ENCODE data around the gene CFAP61. TPM values are rescaled to one million over a fixed set of nuclear protein-coding genes. Genes with fewer than 3 reads are reported as not detected.

The CFAP61 gene
- total RNA-seq, 1 experiment from 2014 or later, result not detected

- H3K9me2 ChIP-seq (replicated peaks; ENCODE audit: low read length), result no peaks in the 10 kb centered on the region
- H3K4me2 ChIP-seq (ENCODE audit: low read length), result no peak overlapping the region
- CTCF ChIA-PET, result no interaction called here
- H3K79me2 ChIP-seq (ENCODE audit: low read length), result no peaks in the 10 kb centered on the region
- DNase-seq (no peak), ATAC-seq (no peak)
- no TSS peak for BruUV-seq (replicated peaks)
- 0 out of 2 replicates have a peak, but pooled peaks cover 3% of the 10 kb centered on the region for H3K27me3 ChIP-seq (ENCODE audit: low read length)
- H3K4me3 ChIP-seq (ENCODE audit: low read length), result no peak overlapping the region
- POLR2A ChIA-PET (ENCODE audit: unreplicated experiment), result no interaction called here
- intact Hi-C loops (cut with micrococcal nuclease), result no loop called here
- H3K9me3 ChIP-seq (ENCODE audit: low read length), result no peaks in the 10 kb centered on the region
- no peak overlapping the region for H3K9ac ChIP-seq (ENCODE audit: low read length)
- no peak overlapping the region for H3K27ac ChIP-seq (ENCODE audit: low read length)
- TF ChIP-seq EZH2phosphoT487 (IDR thresholded peaks at IDR 0.05; ENCODE audit: borderline replicate concordance, low read length) (no peak), CTCF (conservative IDR thresholded peaks at IDR 0.05; ENCODE audit: low read depth, low read length) (no peak), EZH2 (IDR thresholded peaks at IDR 0.05; ENCODE audit: low read length, unreplicated experiment) (no peak)
- H2AFZ ChIP-seq (ENCODE audit: low read length), result no peak overlapping the region
- no peaks in the 10 kb centered on the region for H3K4me1 ChIP-seq (ENCODE audit: insufficient read depth, low read length)
- H4K20me1 ChIP-seq (ENCODE audit: low read length), result no peaks in the 10 kb centered on the region
- no peaks in the 10 kb centered on the region for H3K36me3 ChIP-seq (ENCODE audit: low read depth, low read length)
- H3F3A ChIP-seq (ENCODE audit: low read length, unreplicated experiment), result no peaks in the 10 kb centered on the region
Measured at GRCh38 chr20:20188647-20189046, 136.3 kb downstream of the CFAP61 start.

- Histone ChIP-seq H3K4me3 (ENCODE audit: low read length) (no peak overlapping the region), H3K27ac (ENCODE audit: low read length) (no peak overlapping the region), H3K9ac (ENCODE audit: low read length) (no peak overlapping the region), H3F3A (ENCODE audit: low read length, unreplicated experiment) (no peaks in the 10 kb centered on the region), H3K27me3 (ENCODE audit: low read length) (peaks cover 40% of the 10 kb centered on the region), H3K36me3 (ENCODE audit: low read depth, low read length) (no peaks in the 10 kb centered on the region), H3K4me1 (ENCODE audit: insufficient read depth, low read length) (no peaks in the 10 kb centered on the region), H3K9me3 (ENCODE audit: low read length) (no peaks in the 10 kb centered on the region), H3K4me2 (ENCODE audit: low read length) (no peak overlapping the region), H4K20me1 (ENCODE audit: low read length) (no peaks in the 10 kb centered on the region), H2AFZ (ENCODE audit: low read length) (no peak overlapping the region), H3K79me2 (ENCODE audit: low read length) (no peaks in the 10 kb centered on the region), H3K9me2 (replicated peaks; ENCODE audit: low read length) (no peaks in the 10 kb centered on the region)
- CTCF ChIA-PET, result no interaction called here
- TF ChIP-seq EZH2phosphoT487 (IDR thresholded peaks at IDR 0.05; ENCODE audit: borderline replicate concordance, low read length), result no peak
- TF ChIP-seq EZH2 (IDR thresholded peaks at IDR 0.05; ENCODE audit: low read length, unreplicated experiment), result no peak
- TF ChIP-seq CTCF (conservative IDR thresholded peaks at IDR 0.05; ENCODE audit: low read depth, low read length), result no peak
- no TSS peak for BruUV-seq (replicated peaks)
- intact Hi-C loops (cut with micrococcal nuclease), result no loop called here
- POLR2A ChIA-PET (ENCODE audit: unreplicated experiment), result no interaction called here
- DNase-seq (no peak), ATAC-seq (no peak)
Measured at GRCh38 chr20:20192366-20192765, 140.0 kb downstream of the CFAP61 start.

GRCh38 chr20:20195021-20195705 is 142.8 kb downstream of the CFAP61 start:
- POLR2A ChIA-PET (ENCODE audit: unreplicated experiment), result no interaction called here
- H3K9me3 ChIP-seq (ENCODE audit: low read length), result no peaks in the 10 kb centered on the region

More at GRCh38 chr20:20195021-20195705, 142.8 kb downstream of the CFAP61 start:
- intact Hi-C loops (cut with micrococcal nuclease), result no loop called here
- no peak overlapping the region for H2AFZ ChIP-seq (ENCODE audit: low read length)
- no peaks in the 10 kb centered on the region for H3F3A ChIP-seq (ENCODE audit: low read length, unreplicated experiment)
- no peaks in the 10 kb centered on the region for H3K9me2 ChIP-seq (replicated peaks; ENCODE audit: low read length)
- no peaks in the 10 kb centered on the region for H3K36me3 ChIP-seq (ENCODE audit: low read depth, low read length)
- no peaks in the 10 kb centered on the region for H4K20me1 ChIP-seq (ENCODE audit: low read length)
- no peak overlapping the region for H3K4me2 ChIP-seq (ENCODE audit: low read length)
- H3K27me3 ChIP-seq (ENCODE audit: low read length), result peaks cover 67% of the 10 kb centered on the region
- H3K9ac ChIP-seq (ENCODE audit: low read length), result no peak overlapping the region
- DNase-seq, result no peak
- TF ChIP-seq EZH2phosphoT487 (IDR thresholded peaks at IDR 0.05; ENCODE audit: borderline replicate concordance, low read length), result no peak
- TF ChIP-seq EZH2 (IDR thresholded peaks at IDR 0.05; ENCODE audit: low read length, unreplicated experiment), result no peak
- TF ChIP-seq CTCF (conservative IDR thresholded peaks at IDR 0.05; ENCODE audit: low read depth, low read length), result no peak
- BruUV-seq (replicated peaks), result no TSS peak
- CTCF ChIA-PET, result no interaction called here
- H3K79me2 ChIP-seq (ENCODE audit: low read length), result no peaks in the 10 kb centered on the region
- no peaks in the 10 kb centered on the region for H3K4me1 ChIP-seq (ENCODE audit: insufficient read depth, low read length)
- ATAC-seq, result no peak
- H3K27ac ChIP-seq (ENCODE audit: low read length), result no peak overlapping the region
- no peak overlapping the region for H3K4me3 ChIP-seq (ENCODE audit: low read length)
